ENCODE data around the gene COX6B2. TPM values are rescaled to one million over a fixed set of nuclear protein-coding genes. Genes with fewer than 3 reads are reported as not detected.

Gene COX6B2
- total RNA-seq, 3 donors from 2014 or later, result 0.73 to 1.3 TPM; not detected in 1

DNA sequence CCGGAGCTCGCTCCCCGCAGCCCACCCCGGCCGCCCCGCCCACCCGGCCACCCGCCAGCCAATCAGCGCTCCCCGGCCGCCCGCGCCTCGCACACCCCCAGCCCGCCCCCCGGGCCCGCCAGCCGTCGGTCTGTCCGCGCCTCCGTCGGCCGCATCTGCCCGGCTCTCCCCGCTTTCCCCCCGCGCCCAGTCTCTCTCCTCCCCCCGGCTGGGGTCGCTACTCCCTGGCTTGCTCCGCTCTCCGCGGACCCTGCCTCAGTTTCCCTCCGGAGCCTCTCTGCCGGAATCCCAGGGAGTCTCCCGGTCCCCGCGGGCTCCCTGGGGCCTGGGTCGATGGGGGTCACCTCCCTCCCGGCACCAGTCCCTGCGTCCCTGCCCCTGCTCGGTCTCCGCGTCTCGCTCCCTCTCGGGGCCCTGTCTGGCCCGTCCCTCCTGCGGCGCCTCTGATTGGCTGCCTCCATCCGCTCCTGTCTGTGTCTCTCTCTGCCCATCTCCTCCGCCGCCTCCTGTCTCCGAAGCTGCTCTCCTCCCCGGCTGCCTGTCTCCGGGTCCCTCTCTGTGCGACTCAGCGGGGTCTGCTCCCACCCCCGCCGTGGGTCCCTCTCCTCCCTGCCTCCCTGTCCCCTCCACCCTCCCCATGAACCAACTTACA, 15.3 kb upstream of the COX6B2 start:
- H3K4me3 ChIP-seq, result peak overlapping the region; percentile 9 to 64 (median 45)
- DNase-seq (ENCODE audit: low spot score in 2 of 2), result no peak
- H3K9me3 ChIP-seq, result no peaks in the 10 kb centered on the region
- H3K36me3 ChIP-seq, result no peaks in the 10 kb centered on the region
- H3K27me3 ChIP-seq, result peaks cover 16 to 62% of the 10 kb centered on the region in 2 donors
- H3K27ac ChIP-seq, result peak overlapping the region in 1 of 2 donors; percentile 2
- intact Hi-C loops (cut with DNase I; ENCODE audit: low total_unique reads), result no loop called here
- no peak for TF ChIP-seq POLR2A (IDR thresholded peaks at IDR 0.05)
- no peak for TF ChIP-seq POLR2AphosphoS5 (IDR thresholded peaks at IDR 0.05)
- TF ChIP-seq, protein P1, sequence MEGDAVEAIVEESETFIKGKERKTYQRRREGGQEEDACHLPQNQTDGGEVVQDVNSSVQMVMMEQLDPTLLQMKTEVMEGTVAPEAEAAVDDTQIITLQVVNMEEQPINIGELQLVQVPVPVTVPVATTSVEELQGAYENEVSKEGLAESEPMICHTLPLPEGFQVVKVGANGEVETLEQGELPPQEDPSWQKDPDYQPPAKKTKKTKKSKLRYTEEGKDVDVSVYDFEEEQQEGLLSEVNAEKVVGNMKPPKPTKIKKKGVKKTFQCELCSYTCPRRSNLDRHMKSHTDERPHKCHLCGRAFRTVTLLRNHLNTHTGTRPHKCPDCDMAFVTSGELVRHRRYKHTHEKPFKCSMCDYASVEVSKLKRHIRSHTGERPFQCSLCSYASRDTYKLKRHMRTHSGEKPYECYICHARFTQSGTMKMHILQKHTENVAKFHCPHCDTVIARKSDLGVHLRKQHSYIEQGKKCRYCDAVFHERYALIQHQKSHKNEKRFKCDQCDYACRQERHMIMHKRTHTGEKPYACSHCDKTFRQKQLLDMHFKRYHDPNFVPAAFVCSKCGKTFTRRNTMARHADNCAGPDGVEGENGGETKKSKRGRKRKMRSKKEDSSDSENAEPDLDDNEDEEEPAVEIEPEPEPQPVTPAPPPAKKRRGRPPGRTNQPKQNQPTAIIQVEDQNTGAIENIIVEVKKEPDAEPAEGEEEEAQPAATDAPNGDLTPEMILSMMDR (IDR thresholded peaks at IDR 0.05), result no peak
- peaks cover 4 to 6% of the 10 kb centered on the region in 2 donors for H3K4me1 ChIP-seq

DNA sequence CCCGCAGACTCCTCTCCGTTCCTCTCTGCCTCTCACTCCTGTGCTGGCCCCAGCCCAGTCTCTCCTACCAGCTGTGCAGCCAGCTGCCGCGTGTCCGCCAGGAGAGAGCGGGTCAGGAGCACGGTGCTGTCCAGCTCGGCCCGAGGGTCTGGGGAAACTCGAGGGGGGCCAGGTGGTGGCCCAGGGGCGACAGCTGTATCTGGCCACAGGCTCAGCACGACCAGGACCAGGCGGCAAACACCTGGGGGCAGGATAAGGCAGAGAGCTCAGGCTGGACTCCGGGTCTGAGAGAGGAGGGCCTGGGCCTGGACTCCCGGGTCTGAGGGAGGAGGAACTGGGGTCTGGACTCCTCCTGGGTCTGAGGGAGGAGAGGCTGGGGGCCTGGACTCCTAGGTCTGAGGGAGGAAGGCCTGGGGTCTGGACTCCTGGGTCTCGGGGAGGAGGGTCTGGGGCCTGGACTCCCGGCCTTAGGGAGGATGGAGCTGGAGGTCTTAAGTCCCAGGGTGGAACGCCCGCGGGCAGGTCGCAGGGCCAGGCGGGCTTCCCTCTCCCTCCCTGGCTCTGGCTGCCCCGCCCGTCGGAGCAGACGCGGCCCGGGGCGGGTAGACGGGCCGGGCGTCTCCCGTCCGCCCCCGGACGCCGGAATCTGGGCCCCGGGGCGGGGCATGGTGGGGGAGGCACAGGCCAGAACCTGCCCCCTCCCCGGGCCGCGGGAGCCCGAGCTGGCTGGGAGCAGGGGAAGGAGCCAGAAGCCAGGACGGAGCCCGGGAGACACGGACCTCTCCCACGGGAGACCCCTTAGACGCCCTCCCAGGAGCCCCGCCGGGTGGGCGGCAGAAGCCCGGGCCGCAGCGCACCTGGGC, 14.4 kb upstream of the COX6B2 start:
- DNase-seq (ENCODE audit: low spot score in 2 of 2), result no peak
- Histone ChIP-seq H3K27ac (peak overlapping the region in 1 of 2 donors; percentile 2), H3K4me3 (peak overlapping the region in 2 of 3 donors; percentile 45 to 64), H3K27me3 (peaks cover 16 to 59% of the 10 kb centered on the region in 2 donors), H3K9me3 (no peaks in the 10 kb centered on the region), H3K4me1 (peaks cover 4 to 6% of the 10 kb centered on the region in 2 donors), H3K36me3 (no peaks in the 10 kb centered on the region)
- TF ChIP-seq POLR2AphosphoS5 (IDR thresholded peaks at IDR 0.05) (no peak), POLR2A (IDR thresholded peaks at IDR 0.05) (no peak)
- TF ChIP-seq, protein P1 (IDR thresholded peaks at IDR 0.05), result no peak
- intact Hi-C loops (cut with DNase I; ENCODE audit: low total_unique reads), result no loop called here

DNA sequence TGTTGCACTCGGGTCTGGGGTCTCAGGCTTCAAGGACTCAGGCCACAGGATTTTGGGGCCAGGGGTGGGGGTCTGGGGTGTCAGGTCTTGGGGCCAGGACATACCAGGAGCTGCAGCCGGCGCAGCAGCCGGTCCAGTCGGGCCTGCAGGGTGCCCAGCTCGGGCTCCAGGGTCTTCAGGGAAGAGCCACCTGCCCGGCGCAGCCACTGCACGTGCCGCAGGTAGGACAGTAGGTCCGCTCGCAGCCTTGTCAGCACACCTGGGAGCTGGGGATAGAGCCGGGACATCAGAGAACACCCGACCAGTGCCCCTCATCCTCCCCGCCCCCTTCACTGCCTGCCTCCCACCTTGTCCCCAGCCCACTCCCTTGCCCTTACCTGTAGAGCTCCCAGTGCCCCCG, 13.6 kb upstream of the COX6B2 start:
- Histone ChIP-seq H3K4me3 (no peak overlapping the region), H3K27ac (no peak overlapping the region), H3K27me3 (peaks cover 16 to 51% of the 10 kb centered on the region in 2 donors), H3K9me3 (no peaks in the 10 kb centered on the region), H3K36me3 (no peaks in the 10 kb centered on the region), H3K4me1 (peaks cover 4 to 6% of the 10 kb centered on the region in 2 donors)
- TF ChIP-seq, protein P1 (IDR thresholded peaks at IDR 0.05), result no peak
- TF ChIP-seq POLR2A (IDR thresholded peaks at IDR 0.05), result no peak
- no peak for DNase-seq (ENCODE audit: low spot score in 2 of 2)
- intact Hi-C loops (cut with DNase I; ENCODE audit: low total_unique reads), result no loop called here

DNA sequence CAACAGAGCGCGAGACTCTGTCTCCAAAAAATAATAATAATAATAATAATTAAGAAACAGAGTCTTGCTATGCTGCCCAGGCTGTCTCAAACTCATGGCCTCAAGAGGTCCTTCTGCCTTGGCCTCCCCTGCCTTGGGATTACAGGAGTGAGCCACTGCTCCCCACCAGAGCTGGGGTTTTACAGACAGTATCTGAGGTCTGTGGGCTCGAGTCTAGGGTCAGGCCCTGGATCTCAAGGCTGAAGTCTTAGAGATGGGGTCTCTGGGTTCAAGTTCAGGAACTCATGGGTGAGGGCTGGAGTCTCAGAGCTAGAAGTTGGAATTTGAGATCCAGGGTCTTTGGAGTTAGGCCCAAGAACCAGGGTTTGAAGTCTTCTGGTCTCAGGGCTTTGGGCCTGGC, 12.3 kb upstream of the COX6B2 start:
- H3K4me1 ChIP-seq, result peaks cover 4 to 6% of the 10 kb centered on the region in 2 donors
- H3K36me3 ChIP-seq, result no peaks in the 10 kb centered on the region
- intact Hi-C loops (cut with DNase I; ENCODE audit: low total_unique reads), result no loop called here
- TF ChIP-seq POLR2AphosphoS5 (IDR thresholded peaks at IDR 0.05), result no peak
- peaks cover 16 to 38% of the 10 kb centered on the region in 2 donors for H3K27me3 ChIP-seq
- no peak for DNase-seq (ENCODE audit: low spot score in 2 of 2)
- H3K4me3 ChIP-seq, result no peak overlapping the region
- no peaks in the 10 kb centered on the region for H3K9me3 ChIP-seq
- H3K27ac ChIP-seq, result no peak overlapping the region

GRCh38 chr19:55365964-55366363, 11.4 kb upstream of the COX6B2 start:
- Histone ChIP-seq H3K27ac (no peak overlapping the region), H3K27me3 (peaks cover 16 to 30% of the 10 kb centered on the region in 2 donors), H3K36me3 (no peaks in the 10 kb centered on the region), H3K4me3 (no peak overlapping the region), H3K9me3 (no peaks in the 10 kb centered on the region), H3K4me1 (peaks cover 4 to 6% of the 10 kb centered on the region in 2 donors)
- TF ChIP-seq, protein P1 (IDR thresholded peaks at IDR 0.05), result no peak
- TF ChIP-seq POLR2A (IDR thresholded peaks at IDR 0.05) (no peak), POLR2AphosphoS5 (IDR thresholded peaks at IDR 0.05) (no peak)
- intact Hi-C loops (cut with DNase I; ENCODE audit: low total_unique reads), result no loop called here
- DNase-seq (ENCODE audit: low spot score in 2 of 2), result no peak
